BLaER1 (cell line): Measurements from ENCODE around the gene FXYD1.
A peak's percentile ranks its signal among the peaks of the same experiment; 100 is the strongest.
"Not testable (repeated sequence)": the region's sequence is repeated elsewhere in the genome, so short reads cannot be mapped to it uniquely, and the experiment has no call there.

Experiments used
- H3K27ac ChIP-seq: shearing (Covaris generic); formaldehyde crosslinking; 2 replicates; pipeline ENCODE4 v1.8.1; 2022
- H3K27me3 ChIP-seq: shearing (Covaris generic); formaldehyde crosslinking; 2 replicates; pipeline ENCODE4 v1.8.1; 2022
- H3K36me3 ChIP-seq: shearing (Covaris generic); formaldehyde crosslinking; 2 replicates; pipeline ENCODE4 v1.8.1; 2022
- H3K4me1 ChIP-seq: shearing (Covaris generic); formaldehyde crosslinking; 2 replicates; pipeline ENCODE4 v1.8.1; 2022
- H3K4me2 ChIP-seq: shearing (Covaris generic); formaldehyde crosslinking; 2 replicates; pipeline ENCODE4 v1.8.1; 2022
- H3K4me3 ChIP-seq: shearing (Covaris generic); formaldehyde crosslinking; 2 replicates; pipeline ENCODE4 v1.8.1; 2022
- H3K9ac ChIP-seq: shearing (Covaris generic); formaldehyde crosslinking; 2 replicates; pipeline ENCODE4 v1.8.1; 2022
- H3K9me3 ChIP-seq: shearing (Covaris generic); formaldehyde crosslinking; 2 replicates; pipeline ENCODE4 v1.8.1; 2022
- H4K20me1 ChIP-seq: shearing (Covaris generic); formaldehyde crosslinking; 2 replicates; pipeline ENCODE4 v1.8.1; 2022
- Cebpa-rat ChIP-seq: shearing (Covaris generic); IDR thresholded peaks from 2 replicates; pipeline ENCODE4 v1.8.1; 2022

The FXYD1 gene

GRCh38 chr19:35123573-35123972 is 15.1 kb upstream of the FXYD1 start:
- H3K36me3 ChIP-seq, result no peaks in the 10 kb centered on the region
- H3K4me3 ChIP-seq, result peak overlapping the region; percentile 63
- 0 out of 2 replicates have a peak overlapping the region, but pooled peaks have one; percentile 25 for H3K9ac ChIP-seq
- no peaks in the 10 kb centered on the region for H3K9me3 ChIP-seq
- H3K4me2 ChIP-seq, result peak overlapping the region; percentile 82
- no peak overlapping the region for H3K27ac ChIP-seq
- no peak for TF ChIP-seq Cebpa-rat
- peaks cover 89% of the 10 kb centered on the region for H3K4me1 ChIP-seq
- H4K20me1 ChIP-seq, result no peaks in the 10 kb centered on the region
- no peaks in the 10 kb centered on the region for H3K27me3 ChIP-seq

- no peaks in the 10 kb centered on the region for H3K36me3 ChIP-seq
- no peaks in the 10 kb centered on the region for H3K27me3 ChIP-seq
- H3K4me3 ChIP-seq, result peak overlapping the region; percentile 63
- peaks cover 81% of the 10 kb centered on the region for H3K4me1 ChIP-seq
- H3K9me3 ChIP-seq, result no peaks in the 10 kb centered on the region
- no peak overlapping the region for H3K27ac ChIP-seq
- H3K9ac ChIP-seq, result peak overlapping the region; percentile 25; the same call in 1 of the 2 replicates
- TF ChIP-seq Cebpa-rat, result no peak
- H4K20me1 ChIP-seq, result no peaks in the 10 kb centered on the region
- H3K4me2 ChIP-seq, result peak overlapping the region; percentile 82
Observed at GRCh38 chr19:35124098-35125060, 14.2 kb upstream of the FXYD1 start.

GRCh38 chr19:35125270-35125717 is 13.3 kb upstream of the FXYD1 start:
- Histone ChIP-seq H3K36me3 (no peaks in the 10 kb centered on the region), H3K4me2 (peak overlapping the region; percentile 82), H3K9ac (no peak overlapping the region), H3K27me3 (no peaks in the 10 kb centered on the region), H3K4me1 (peaks cover 72% of the 10 kb centered on the region), H3K27ac (no peak overlapping the region), H3K9me3 (no peaks in the 10 kb centered on the region), H4K20me1 (no peaks in the 10 kb centered on the region), H3K4me3 (no peak overlapping the region)
- no peak for TF ChIP-seq Cebpa-rat

GRCh38 chr19:35125749-35126623 is 12.6 kb upstream of the FXYD1 start:
- Histone ChIP-seq H3K27ac (peak overlapping the region; percentile 30; the same call in 1 of the 2 replicates), H3K4me3 (no peak overlapping the region), H4K20me1 (no peaks in the 10 kb centered on the region), H3K9me3 (no peaks in the 10 kb centered on the region), H3K27me3 (no peaks in the 10 kb centered on the region), H3K4me1 (peaks cover 66% of the 10 kb centered on the region), H3K9ac (no peak overlapping the region), H3K36me3 (no peaks in the 10 kb centered on the region), H3K4me2 (peak overlapping the region; percentile 82)
- TF ChIP-seq Cebpa-rat, result no peak

GRCh38 chr19:35126624-35126959 is 12.0 kb upstream of the FXYD1 start:
- Histone ChIP-seq H4K20me1 (no peaks in the 10 kb centered on the region), H3K9ac (no peak overlapping the region), H3K4me2 (peak overlapping the region; percentile 82), H3K36me3 (no peaks in the 10 kb centered on the region), H3K4me3 (no peak overlapping the region), H3K27ac (peak overlapping the region; percentile 30; the same call in 1 of the 2 replicates), H3K4me1 (peaks cover 66% of the 10 kb centered on the region), H3K27me3 (no peaks in the 10 kb centered on the region), H3K9me3 (no peaks in the 10 kb centered on the region)
- TF ChIP-seq Cebpa-rat, result no peak

- no peak overlapping the region for H3K9ac ChIP-seq
- H3K27me3 ChIP-seq, result no peaks in the 10 kb centered on the region
- no peaks in the 10 kb centered on the region for H3K9me3 ChIP-seq
- H3K4me2 ChIP-seq, result no peak overlapping the region
- peaks cover 55% of the 10 kb centered on the region for H3K4me1 ChIP-seq
- H3K4me3 ChIP-seq, result no peak overlapping the region
- no peak overlapping the region for H3K27ac ChIP-seq
- no peak for TF ChIP-seq Cebpa-rat
- H4K20me1 ChIP-seq, result no peaks in the 10 kb centered on the region
- H3K36me3 ChIP-seq, result no peaks in the 10 kb centered on the region
Observed at GRCh38 chr19:35127871-35128270, 10.8 kb upstream of the FXYD1 start.

- Histone ChIP-seq H3K4me3 (no peak overlapping the region), H3K4me2 (no peak overlapping the region), H3K9me3 (no peaks in the 10 kb centered on the region), H3K36me3 (no peaks in the 10 kb centered on the region), H3K9ac (no peak overlapping the region), H3K27ac (no peak overlapping the region), H3K27me3 (no peaks in the 10 kb centered on the region), H3K4me1 (peaks cover 48% of the 10 kb centered on the region), H4K20me1 (no peaks in the 10 kb centered on the region)
- TF ChIP-seq Cebpa-rat, result no peak
Observed at GRCh38 chr19:35128398-35129057, 10.1 kb upstream of the FXYD1 start.

- H3K4me1 ChIP-seq, result peaks cover 36% of the 10 kb centered on the region
- H3K27ac ChIP-seq, H3K4me2 ChIP-seq, H3K9ac ChIP-seq, H4K20me1 ChIP-seq, H3K36me3 ChIP-seq, H3K4me3 ChIP-seq, H3K9me3 ChIP-seq, H3K27me3 ChIP-seq: not testable (repeated sequence)
Observed at GRCh38 chr19:35129724-35130274, 8.8 kb upstream of the FXYD1 start.
